GM18858 (cell line): ENCODE data around the gene CPS1.

Experiments
- ATAC-seq: cut with Tn5 transposase; IDR thresholded peaks from one replicate; pipeline ENCODE4 v1.9.1; 2021; ENCODE audit not compliant: unreplicated experiment

CPS1 gene

GRCh38 chr2:210673117-210673516, 116.7 kb downstream of the CPS1 start:
- no peak for ATAC-seq

- no peak for ATAC-seq
Measured at GRCh38 chr2:210676067-210676466, 119.7 kb downstream of the CPS1 start.

- ATAC-seq: no peak
Measured at GRCh38 chr2:210681491-210681890, 125.1 kb downstream of the CPS1 start.

- ATAC-seq: no peak
Measured at GRCh38 chr2:210686401-210686800, 130.0 kb downstream of the CPS1 start.

- no peak for ATAC-seq
Measured at GRCh38 chr2:210687786-210688470, 131.5 kb downstream of the CPS1 start.

GRCh38 chr2:210707900-210708299, 151.5 kb downstream of the CPS1 start:
- no peak for ATAC-seq

GRCh38 chr2:210713122-210713521, 156.7 kb downstream of the CPS1 start:
- no peak for ATAC-seq

- no peak for ATAC-seq
Measured at GRCh38 chr2:210715560-210716082, 159.2 kb downstream of the CPS1 start.

GRCh38 chr2:210718503-210718902, 162.1 kb downstream of the CPS1 start:
- ATAC-seq: no peak

- ATAC-seq: no peak
Measured at GRCh38 chr2:210722092-210722491, 165.7 kb downstream of the CPS1 start.

- ATAC-seq: no peak
Measured at GRCh38 chr2:210727549-210727948, 171.2 kb downstream of the CPS1 start.
